ENCODE data around the gene PET100.

- TF ChIP-seq EZH2 (IDR thresholded peaks at IDR 0.05; ENCODE audit: low read length), result no peak
- no peak for TF ChIP-seq CTCF (optimal IDR thresholded peaks at IDR 0.05 in 1 of 3, IDR thresholded peaks at IDR 0.05 in 1 of 3, conservative IDR thresholded peaks at IDR 0.05 in 1 of 3; ENCODE audit: extremely low read depth in 1 of 3, insufficient read depth in 2 of 3, low read length in 3 of 3)
Observed at GRCh38 chr19:7670790-7671189, 41.2 kb downstream of the PET100 start.
